Medulla oblongata (tissue), 1 donor: Measurements from ENCODE around the gene PNPLA1.
A peak's percentile ranks its signal among the peaks of the same experiment; 100 is the strongest.
"Not testable (repeated sequence)": the region's sequence is repeated elsewhere in the genome, so short reads cannot be mapped to it uniquely, and the experiment has no call there.

ENCODE experiments used
- DNase-seq: peaks from one replicate; pipeline ENCODE4 v3.0.0-alpha.2; 2015; ENCODE audit errors: extremely low spot score

The PNPLA1 gene

DNA sequence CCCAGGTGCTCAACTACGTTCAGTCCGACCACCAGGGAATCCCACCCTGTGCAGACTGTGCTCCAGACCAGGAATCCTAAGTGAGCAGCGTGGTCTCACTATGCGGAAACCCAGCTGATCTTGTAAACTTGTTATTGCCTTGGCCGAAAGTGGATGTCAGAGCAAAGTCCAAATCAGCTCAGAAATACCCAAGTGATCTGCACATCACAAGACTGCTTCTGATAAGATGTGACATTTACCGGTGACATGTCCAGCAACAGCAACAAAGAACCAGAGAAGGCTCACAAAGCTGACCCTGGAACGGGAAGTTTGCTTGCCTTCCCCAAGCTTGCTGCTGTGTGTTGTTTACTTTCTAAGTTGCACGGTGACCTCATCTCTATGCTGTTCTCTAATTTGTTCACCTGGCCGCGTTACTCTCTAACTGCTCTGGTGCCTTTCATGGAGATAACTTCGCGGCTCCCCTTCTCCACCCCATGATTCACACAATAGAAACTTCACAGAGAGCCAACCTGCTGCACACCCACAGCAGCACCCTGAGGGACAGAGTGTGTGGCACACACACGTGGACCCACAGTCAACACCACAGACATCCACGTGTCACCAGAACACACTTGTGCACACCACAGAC lies 65.1 kb downstream of the PNPLA1 start:
- no peak for DNase-seq

- no peak for DNase-seq
Observed at GRCh38 chr6:36335465-36336207, 65.8 kb downstream of the PNPLA1 start.

- no peak for DNase-seq
Observed at GRCh38 chr6:36336208-36336710, 66.4 kb downstream of the PNPLA1 start.

GRCh38 chr6:36336779-36337241 lies 67.0 kb downstream of the PNPLA1 start, which contains the start of gene BNIP5:
Gene BNIP5, minus strand, starts transcription at chr6:36336888. Its CDS starts 6,198 bp downstream, at chr6:36330690.
- no peak for DNase-seq

DNA sequence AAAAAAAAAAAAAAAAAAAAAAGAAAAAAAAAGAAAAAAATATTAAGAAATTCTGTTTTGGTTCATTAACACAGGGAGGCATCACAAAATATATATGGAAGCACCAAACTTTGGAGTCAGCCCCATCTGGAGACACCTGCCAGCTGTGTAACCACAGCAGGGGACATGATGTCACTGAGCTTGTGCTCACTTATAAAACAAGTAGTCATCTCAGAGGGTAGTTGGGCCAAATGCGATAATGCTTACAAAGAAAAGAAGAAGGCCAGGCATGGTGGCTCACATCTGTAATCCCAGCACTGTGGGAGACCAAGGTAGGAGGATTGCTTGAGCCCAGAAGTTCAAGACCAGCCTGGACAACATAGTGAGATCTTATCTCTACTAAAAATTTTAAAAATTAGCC lies 68.0 kb downstream of the PNPLA1 start:
- no peak for DNase-seq

- DNase-seq, result not testable (repeated sequence)
Observed at GRCh38 chr6:36338223-36338622, 68.4 kb downstream of the PNPLA1 start.

DNA sequence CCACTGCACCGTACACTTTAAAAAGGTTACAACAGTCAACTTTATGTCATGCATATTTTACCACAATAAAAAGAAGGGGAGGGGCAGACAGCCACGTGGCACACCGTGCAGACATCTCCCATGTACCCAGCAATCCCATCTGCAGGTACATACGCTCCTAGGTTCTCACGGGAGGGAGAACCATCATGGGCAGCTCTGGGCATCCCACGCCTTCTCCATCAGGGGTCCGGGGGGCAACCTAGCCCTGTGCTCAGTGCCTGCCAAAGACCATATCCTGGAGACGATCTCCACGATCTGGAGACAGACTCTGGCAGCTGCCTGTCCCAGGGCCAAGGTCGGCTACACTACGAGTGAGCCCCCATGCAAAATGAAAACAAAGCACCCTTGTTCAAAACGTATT lies 69.3 kb downstream of the PNPLA1 start:
- DNase-seq, result no peak

GRCh38 chr6:36340306-36340617 lies 70.4 kb downstream of the PNPLA1 start:
- no peak for DNase-seq

DNA sequence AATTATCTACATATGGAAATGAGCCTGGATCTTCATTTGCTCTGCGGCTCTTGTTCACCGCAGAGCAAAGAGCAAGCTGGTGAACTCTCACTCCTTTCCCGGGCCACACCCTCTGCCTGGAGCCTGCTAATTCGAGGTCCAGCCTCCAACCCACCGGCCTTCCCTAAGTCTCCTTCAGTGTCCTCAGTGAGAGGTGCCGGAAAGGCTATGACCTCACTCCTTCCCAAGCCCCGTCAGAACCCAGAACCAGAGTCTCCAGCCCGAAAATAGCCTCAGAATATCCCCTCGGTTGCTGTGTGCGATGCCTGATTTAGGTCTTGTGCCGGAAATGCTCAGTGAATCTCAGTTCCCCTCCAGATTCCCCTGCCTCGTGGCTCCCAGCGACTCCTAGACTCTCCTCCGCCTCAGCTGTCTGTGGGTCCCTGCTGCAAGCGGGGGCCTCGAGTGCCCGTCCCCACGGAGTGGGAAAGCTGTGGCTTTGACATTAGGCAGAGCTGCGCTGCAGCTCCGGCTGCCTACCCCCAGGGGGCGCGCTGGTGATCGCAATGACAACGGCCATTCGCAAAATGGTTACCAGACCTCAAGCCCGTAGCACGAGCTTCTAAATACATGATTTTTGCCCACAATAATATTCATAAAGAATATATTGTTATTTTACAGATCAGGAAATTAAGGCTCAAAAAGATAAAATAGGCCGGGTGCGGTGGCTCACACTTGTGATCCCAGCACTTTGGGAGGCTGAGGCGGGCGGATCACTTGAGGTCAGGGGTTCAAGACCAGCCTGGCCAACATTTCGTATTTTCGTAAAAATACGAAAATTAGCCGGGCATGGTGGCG lies 71.0 kb downstream of the PNPLA1 start:
- DNase-seq, result peak; percentile 55

- DNase-seq, result no peak
Observed at GRCh38 chr6:36343109-36343680, 73.3 kb downstream of the PNPLA1 start.

DNA sequence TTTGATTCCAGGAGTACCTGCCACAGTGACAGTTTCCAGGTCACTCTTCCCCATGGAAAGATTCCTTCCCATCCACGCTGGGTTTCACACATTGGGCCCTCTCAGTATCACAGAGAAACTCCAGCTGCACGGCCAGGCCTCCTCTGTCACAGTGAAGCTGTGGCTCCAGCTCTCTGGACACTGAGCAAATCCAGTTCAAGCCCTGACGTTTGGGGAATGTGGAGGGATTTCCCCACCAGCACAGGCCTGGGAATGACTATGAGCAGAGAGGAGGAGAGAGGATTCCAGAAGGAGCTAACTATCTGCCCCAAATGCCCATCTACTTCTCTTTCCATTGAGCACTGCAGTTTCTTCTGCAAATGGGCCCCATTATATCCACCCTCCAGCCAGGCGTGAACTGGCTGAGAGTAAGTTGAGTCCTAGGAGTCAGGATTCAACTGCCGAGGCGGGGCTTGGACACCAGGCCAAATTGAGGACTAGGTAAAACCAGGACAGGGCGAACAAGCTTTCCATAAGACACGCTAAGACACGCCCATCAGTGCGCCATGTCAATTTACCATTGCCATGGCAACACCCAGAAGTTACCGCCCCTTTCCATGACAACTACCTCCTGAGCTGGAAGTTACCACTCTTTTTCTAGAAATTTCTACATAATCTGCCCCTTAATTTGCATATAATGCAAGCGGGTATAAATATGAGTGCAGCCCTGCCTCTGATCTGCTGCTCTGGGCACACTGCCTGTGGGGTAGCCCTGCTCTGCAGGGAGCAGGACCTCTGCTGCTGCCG lies 76.0 kb downstream of the PNPLA1 start:
- DNase-seq, result no peak

GRCh38 chr6:36346486-36347273 lies 76.8 kb downstream of the PNPLA1 start:
- no peak for DNase-seq

DNA sequence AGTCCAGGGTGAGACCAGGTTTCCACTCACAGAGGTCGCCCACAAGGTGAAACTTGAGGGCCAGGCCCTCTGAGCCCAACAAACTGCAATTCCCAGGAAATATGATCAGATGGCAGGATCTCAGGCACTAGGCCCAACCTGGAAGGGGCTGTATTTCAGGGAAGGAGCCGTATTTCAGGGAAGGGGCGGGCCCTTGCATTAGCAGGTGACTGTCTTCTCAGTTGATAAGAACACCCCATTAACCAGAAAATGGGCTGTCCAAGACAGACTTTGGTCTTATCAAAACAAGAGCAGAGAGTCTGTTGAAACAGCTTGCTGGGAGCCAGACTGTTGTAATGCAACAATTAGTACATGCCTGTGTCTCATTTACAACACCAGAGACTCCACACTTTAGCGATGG lies 77.8 kb downstream of the PNPLA1 start:
- DNase-seq, result no peak

DNA sequence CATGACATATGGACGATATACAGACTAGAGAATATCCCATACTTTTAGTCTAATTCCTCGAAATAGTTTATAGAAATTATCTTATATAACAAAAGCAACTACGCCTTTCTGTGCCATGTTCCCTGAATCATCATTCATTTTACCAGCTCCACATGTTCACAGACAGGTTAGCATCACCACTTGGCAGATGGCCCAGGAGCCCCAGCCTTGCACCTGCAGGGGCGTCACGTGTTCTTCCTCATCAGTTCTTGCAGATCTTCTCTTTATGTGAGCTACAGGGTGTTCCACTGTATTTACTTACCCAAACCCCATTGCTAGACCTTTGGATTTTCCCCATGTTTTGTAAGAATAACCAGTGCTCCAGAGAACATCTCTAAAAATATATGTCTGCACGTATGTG lies 79.4 kb downstream of the PNPLA1 start:
- DNase-seq, result no peak

GRCh38 chr6:36350082-36350481 lies 80.2 kb downstream of the PNPLA1 start:
- DNase-seq, result no peak

- DNase-seq, result no peak
Observed at GRCh38 chr6:36350681-36351571, 81.1 kb downstream of the PNPLA1 start.

DNA sequence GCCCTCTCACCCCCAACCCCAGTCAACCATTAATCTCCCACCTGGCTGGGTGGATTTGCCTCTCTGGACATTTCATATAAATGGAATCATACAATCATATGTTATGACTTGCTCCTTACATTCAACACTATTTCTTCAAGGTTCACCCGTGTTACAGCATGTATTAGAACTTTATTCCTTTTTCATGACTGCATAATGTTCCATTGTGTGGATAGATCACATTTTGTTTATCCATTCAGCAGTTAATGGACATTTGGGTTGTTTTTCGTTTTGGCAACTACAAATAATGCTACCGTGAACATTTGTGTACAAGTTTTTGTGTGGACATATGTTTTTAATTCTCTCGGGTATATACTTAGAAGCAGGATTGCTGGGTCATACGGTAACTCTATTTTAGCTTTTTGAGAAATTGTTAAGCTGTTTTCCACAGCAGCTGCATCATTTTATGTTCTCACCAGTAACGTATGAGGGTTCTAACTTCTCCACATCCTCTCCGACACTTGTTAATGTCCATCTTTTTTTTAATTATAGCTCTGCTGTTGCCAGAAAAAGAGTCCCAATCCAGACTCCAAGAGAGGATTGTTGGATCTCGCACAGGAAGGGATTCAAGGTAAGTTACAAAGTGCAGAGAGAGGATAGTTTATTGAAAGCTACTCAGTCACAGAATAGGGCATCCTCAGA lies 82.8 kb downstream of the PNPLA1 start:
- no peak for DNase-seq

DNA sequence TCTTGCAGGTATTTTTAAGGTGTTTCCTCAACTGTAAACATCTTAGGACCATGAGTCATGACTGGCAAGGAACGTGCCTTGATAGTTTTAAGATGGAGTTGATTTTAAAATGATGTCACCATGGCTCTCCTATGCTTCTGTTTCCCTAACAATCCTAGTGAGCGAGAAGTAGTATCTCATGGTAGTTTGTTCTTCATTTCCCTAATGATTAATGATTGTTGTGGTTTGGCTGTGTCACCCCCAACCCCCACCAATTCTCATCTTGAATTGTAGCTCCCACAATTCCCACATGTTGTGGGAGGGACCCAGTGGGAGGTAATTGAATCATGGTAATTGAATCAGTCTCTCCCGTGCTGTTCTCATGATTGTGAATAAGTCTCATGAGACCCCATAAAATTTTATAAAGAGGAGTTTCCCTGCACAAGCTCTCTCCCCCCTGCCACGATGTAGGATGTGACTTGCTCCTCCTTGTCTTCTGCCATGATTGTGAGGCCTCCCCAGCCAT lies 83.6 kb downstream of the PNPLA1 start:
- DNase-seq, result no peak

DNA sequence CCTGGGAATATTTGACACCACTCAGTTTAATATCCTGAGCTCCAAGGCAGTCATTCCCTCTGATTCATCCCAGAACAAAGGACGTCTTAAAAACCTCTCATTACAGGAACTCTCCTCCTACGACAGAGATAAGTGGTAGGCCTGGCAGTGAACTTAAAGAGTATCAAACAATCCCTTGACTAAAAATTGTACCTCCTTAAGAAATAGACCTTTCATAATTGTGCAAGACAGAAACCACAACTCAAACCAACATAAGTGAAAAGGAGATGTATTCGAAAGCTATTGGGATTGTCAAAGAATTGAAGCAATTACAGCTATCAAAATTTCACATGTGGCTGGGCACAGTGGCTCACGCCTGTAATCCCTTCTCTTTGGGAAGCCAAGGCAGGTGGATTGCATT lies 86.0 kb downstream of the PNPLA1 start:
- DNase-seq, result no peak
